HCT116 (cell line): ENCODE results near the gene COL18A1.

Experiments used
- CTCF ChIP-seq, 3 experiments: fragments of 200-600 bp in 1 of 3; sonication (generic) in 1 of 3; IDR thresholded peaks in 2 of 3; conservative IDR thresholded peaks in 1 of 3; 2 replicates each; pipeline ENCODE4 v1.5.1; 2012 to 2017; ENCODE audit warnings: low read depth in 2 of 3, low read length in 2 of 3, antibody characterized with exemption in 1 of 3, borderline replicate concordance in 1 of 3, control low read depth in 1 of 3, mild to moderate bottlenecking in 1 of 3, mixed read lengths in 1 of 3, mixed run types in 1 of 3, moderate library complexity in 1 of 3; ENCODE audit not compliant: insufficient read depth in 1 of 3
- SRF ChIP-seq: IDR thresholded peaks from 2 replicates; pipeline ENCODE4 v1.6.1; 2012; ENCODE audit warnings: low read depth

DNA sequence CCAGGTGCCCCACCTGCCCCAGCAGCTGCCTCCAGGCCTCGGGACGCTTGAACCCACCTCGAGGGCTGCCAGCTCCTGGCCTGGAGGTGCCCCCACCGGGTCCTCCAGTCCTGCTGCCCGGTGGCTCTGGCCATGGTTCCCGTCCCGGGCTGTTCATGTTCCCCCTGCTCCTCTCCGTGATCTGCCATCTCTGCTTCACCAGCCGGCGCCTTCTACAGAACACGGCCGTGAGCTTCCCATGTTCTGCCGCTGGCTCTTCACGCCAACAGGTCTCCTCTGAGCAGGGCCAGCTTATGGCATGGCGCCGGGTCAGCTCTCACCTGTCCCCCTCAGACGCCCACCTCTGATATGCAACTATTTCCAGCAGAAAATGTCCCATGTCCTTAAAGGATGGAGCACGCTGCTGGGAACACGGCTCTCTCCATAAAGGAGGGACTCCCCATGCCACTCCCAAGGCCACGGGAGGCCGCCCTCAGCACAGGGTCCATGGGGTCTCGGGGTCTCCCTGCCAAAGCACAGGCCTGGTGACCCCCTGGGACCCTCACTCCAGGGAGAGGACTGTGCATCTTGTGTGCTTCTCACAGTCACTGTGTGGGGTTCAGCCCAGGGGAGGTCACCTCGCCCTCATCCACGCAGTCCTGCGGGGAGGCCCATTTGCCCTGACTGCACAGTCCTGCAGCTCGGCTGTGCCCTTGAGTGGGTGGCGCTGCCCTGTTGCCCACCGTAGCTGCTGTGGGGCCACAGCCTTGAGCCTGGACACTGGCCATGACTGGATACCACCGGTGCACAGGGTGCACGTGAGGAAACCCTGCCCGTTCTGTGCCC, 36.7 kb downstream of the COL18A1 start:
- TF ChIP-seq CTCF (IDR thresholded peaks at IDR 0.05 in 2 of 3, conservative IDR thresholded peaks at IDR 0.05 in 1 of 3; ENCODE audit: borderline replicate concordance in 1 of 3, insufficient read depth in 1 of 3, low read depth in 2 of 3, low read length in 2 of 3) (no peak), SRF (no peak)
